Measurements from ENCODE around the gene MTMR6. TPM values are rescaled to one million over a fixed set of nuclear protein-coding genes. Genes with fewer than 3 reads are reported as not detected.
A peak's percentile ranks its signal among the peaks of the same experiment; 100 is the strongest.

The MTMR6 gene
- total and polyA plus RNA-seq, 8 donors, result 16.3 to 23.6 (median 20.8) TPM

DNA sequence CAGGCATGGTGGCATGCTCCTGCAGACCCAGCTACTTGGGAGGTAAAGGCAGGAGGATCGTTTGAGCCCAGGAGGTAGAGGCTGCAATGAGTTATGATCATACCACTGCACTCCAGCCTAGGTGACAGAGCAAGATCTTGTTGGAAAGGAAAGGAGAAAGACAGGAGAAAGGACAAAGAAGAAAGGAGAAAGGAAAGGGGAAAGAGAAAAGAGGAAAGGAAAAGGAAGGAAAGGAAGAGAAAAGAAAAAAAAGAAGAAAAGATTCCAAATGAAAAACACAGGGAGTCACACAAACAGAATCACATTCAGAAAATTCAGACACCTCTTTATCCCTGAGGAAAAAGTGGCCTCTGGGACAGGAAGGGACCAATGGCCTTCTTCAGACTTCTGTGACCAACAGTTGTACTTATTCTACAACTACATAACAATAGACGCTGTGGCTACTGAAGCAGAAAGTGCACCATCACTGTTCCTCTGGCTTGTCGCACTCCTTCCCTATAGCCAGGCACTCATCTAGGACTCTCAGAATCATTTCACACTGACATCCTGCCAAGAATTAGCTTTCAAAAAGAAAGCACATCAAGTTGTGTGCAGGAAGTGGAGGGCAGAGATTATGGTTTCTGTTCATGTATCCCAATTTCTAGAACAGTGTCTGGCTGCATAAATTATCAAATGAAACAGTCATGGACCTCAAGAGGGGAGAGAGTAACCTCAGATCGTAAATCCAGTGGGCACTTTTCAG is 5.9 kb downstream of the MTMR6 start:
- Histone ChIP-seq H3K27me3 (no peaks in the 10 kb centered on the region), H3K4me3 (no peak overlapping the region), H3K9me3 (no peaks in the 10 kb centered on the region), H3K27ac (peak overlapping the region in 1 of 2 donors; percentile 14), H3K36me3 (no peaks in the 10 kb centered on the region), H3K4me1 (peaks cover 4 to 51% of the 10 kb centered on the region in 2 donors)
- TF ChIP-seq, protein P1, sequence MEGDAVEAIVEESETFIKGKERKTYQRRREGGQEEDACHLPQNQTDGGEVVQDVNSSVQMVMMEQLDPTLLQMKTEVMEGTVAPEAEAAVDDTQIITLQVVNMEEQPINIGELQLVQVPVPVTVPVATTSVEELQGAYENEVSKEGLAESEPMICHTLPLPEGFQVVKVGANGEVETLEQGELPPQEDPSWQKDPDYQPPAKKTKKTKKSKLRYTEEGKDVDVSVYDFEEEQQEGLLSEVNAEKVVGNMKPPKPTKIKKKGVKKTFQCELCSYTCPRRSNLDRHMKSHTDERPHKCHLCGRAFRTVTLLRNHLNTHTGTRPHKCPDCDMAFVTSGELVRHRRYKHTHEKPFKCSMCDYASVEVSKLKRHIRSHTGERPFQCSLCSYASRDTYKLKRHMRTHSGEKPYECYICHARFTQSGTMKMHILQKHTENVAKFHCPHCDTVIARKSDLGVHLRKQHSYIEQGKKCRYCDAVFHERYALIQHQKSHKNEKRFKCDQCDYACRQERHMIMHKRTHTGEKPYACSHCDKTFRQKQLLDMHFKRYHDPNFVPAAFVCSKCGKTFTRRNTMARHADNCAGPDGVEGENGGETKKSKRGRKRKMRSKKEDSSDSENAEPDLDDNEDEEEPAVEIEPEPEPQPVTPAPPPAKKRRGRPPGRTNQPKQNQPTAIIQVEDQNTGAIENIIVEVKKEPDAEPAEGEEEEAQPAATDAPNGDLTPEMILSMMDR (IDR thresholded peaks at IDR 0.05), result no peak
- ATAC-seq (peak; percentile 66), DNase-seq (no peak)
- intact Hi-C loops (cut with DNase I), result no loop called here

DNA sequence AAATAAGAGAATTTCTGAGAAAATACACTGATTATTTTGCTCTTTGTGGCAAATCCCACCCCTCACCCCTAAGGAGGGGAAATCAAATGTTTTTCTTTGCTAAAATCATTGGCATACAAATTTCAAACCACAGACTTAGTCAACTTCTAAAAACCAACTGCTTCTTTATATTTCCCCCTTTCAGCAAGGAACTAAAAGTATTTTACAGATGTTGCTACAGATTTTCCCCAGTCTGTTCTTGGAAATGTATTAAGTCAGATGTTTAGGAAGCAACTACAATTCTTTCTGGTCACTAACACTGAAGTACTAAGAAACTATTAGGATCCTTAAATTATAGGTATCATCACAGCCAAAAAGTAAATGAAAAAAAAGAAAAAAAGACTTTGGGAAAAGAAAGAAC is 6.9 kb downstream of the MTMR6 start:
- intact Hi-C loops (cut with DNase I), result no loop called here

DNA sequence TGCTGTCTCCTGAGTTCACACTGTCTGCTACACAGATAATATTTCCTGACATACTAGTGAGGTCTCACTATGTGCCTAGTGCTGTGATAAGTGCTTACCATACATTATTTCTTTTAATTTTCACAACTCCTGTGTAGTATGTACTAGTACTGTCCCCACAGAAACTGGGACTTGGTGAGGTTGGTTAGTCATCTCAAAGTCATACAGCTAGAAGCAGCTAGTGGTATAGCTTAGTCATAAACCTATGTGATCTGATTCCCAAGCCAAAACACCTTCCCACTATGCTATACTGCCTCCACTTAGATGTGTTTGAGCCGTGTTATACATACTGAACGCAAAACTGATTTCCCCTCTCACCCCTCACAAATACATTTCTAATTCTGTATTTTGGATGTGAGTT is 10.5 kb downstream of the MTMR6 start:
- Histone ChIP-seq H3K27me3 (no peaks in the 10 kb centered on the region), H3K9me3 (no peaks in the 10 kb centered on the region), H3K4me1 (peaks cover 0 to 22% of the 10 kb centered on the region in 2 donors), H3K27ac (no peak overlapping the region), H3K4me3 (no peak overlapping the region), H3K36me3 (peaks cover 0 to 26% of the 10 kb centered on the region in 2 donors)
- no peak for DNase-seq
- intact Hi-C loops (cut with DNase I), result no loop called here
- no peak for ATAC-seq
- TF ChIP-seq, protein P1 (IDR thresholded peaks at IDR 0.05), result no peak

More for the DNA sequence above, 6.9 kb downstream of the MTMR6 start:
- H3K36me3 ChIP-seq, result no peaks in the 10 kb centered on the region
- no peak for DNase-seq
- H3K27ac ChIP-seq, result no peak overlapping the region
- H3K4me1 ChIP-seq, result peaks cover 0 to 41% of the 10 kb centered on the region in 2 donors
- ATAC-seq, result no peak
- no peak overlapping the region for H3K4me3 ChIP-seq
- H3K9me3 ChIP-seq, result no peaks in the 10 kb centered on the region
- TF ChIP-seq, protein P1 (IDR thresholded peaks at IDR 0.05), result no peak
- no peaks in the 10 kb centered on the region for H3K27me3 ChIP-seq

DNA sequence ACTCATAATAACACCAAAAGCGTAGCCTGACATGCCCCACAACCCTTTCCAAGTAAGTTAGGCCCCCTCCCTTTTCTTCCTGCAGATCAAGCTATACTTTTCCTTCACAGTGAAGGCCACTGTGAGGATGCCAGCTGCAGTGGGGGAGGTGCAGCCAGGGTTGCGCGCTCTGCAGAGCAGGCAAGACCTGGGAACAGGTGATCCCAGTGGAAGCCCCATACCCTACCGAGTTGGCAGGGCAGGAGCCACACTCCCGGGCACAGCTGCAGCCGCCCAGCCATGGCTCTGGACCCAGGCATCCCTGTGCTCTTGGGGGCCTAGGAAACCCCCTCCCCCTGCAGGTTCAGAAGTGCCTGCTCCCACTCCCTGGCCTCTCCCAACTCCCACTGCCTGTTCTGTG is 18.7 kb downstream of the MTMR6 start:
- TF ChIP-seq, protein P1 (IDR thresholded peaks at IDR 0.05), result no peak
- H3K27me3 ChIP-seq, result no peaks in the 10 kb centered on the region
- peaks cover 0 to 61% of the 10 kb centered on the region in 2 donors for H3K36me3 ChIP-seq
- no peak for DNase-seq
- intact Hi-C loops (cut with DNase I), result no loop called here
- H3K27ac ChIP-seq, result no peak overlapping the region
- no peak for ATAC-seq
- H3K4me3 ChIP-seq, result no peak overlapping the region
- no peaks in the 10 kb centered on the region for H3K9me3 ChIP-seq
- peaks cover 0 to 10% of the 10 kb centered on the region in 2 donors for H3K4me1 ChIP-seq

DNA sequence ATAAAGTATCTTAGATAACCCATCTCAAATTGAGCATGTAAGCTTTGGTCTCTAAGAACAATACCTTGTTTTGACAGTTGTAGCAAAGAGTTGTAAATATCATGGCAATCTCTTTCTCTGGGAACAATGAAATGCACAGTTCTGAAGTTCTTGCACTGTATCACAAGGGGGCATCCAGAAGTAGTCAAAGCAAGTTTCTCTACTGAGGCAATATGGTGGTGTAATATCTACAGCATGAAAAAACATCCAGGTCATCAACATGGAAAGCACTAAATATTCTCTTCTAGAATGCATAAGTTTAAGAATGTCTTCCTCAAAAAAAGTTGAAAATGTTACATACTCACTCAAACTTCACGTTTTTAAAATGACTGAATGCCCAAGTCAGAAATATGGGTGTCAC is 19.6 kb downstream of the MTMR6 start:
- DNase-seq (no peak), ATAC-seq (peak; percentile 38)
- Histone ChIP-seq H3K4me1 (peaks cover 0 to 10% of the 10 kb centered on the region in 2 donors), H3K4me3 (no peak overlapping the region), H3K27me3 (no peaks in the 10 kb centered on the region), H3K36me3 (peaks cover 0 to 61% of the 10 kb centered on the region in 2 donors), H3K27ac (no peak overlapping the region), H3K9me3 (no peaks in the 10 kb centered on the region)
- TF ChIP-seq, protein P1 (IDR thresholded peaks at IDR 0.05), result no peak
- intact Hi-C loops (cut with DNase I), result no loop called here

All from left lung (tissue), 10 donors.